SK-N-SH (cell line): ENCODE measurements around the gene CEP57L1. TPM values are rescaled to one million over a fixed set of nuclear protein-coding genes. Genes with fewer than 3 reads are reported as not detected.

ENCODE experiments used
- CTCF ChIA-PET: fragments of 300-600, 350-600 bp; formaldehyde crosslinking; extraction: SDS; loops from one replicate; lab custom pipeline; 2021; lab: Yijun Ruan, JAX
- POLR2A ChIA-PET: fragments of 350-600 bp; sonication (Branson Sonifier 250); formaldehyde crosslinking; extraction: SDS; loops from one replicate; lab custom pipeline; 2020; ENCODE audit warnings: antibody characterized with exemption, inconsistent platforms; lab: Yijun Ruan, JAX
- DNase-seq: peaks from one replicate; pipeline ENCODE4 v3.0.0; 2012
- H2AFZ ChIP-seq: fragments of 200-600 bp; sonication (generic); 2 replicates; pipeline ENCODE4 v1.8.1; 2016; ENCODE audit warnings: antibody characterized with exemption, mild to moderate bottlenecking, low read depth
- H3F3A ChIP-seq: fragments of 200-600 bp; sonication (generic); replicated peaks from 2 replicates; pipeline ENCODE3; 2016; ENCODE audit warnings: antibody characterized with exemption, mild to moderate bottlenecking; ENCODE audit not compliant: insufficient read depth
- H3K27ac ChIP-seq, 2 experiments: fragments of 200-500 bp in 1 of 2; fragments of 200-600 bp in 1 of 2; sonication (Bioruptor generic) in 1 of 2; sonication (generic), shearing (Covaris generic) in 1 of 2; 2 replicates each; pipeline versions ENCODE4 v1.5.1 to v1.6.1; 2014 to 2016; ENCODE audit warnings: low read depth in 2 of 2, inconsistent platforms in 1 of 2, low read length in 1 of 2, mild to moderate bottlenecking in 1 of 2, mixed read lengths in 1 of 2
- H3K27me3 ChIP-seq: fragments of 200-600 bp; sonication (generic), shearing (Covaris generic); 2 replicates; pipeline ENCODE4 v1.6.1; 2016; ENCODE audit warnings: mixed run types; ENCODE audit not compliant: insufficient read depth
- H3K36me3 ChIP-seq, 2 experiments: fragments of 200-500 bp in 1 of 2; fragments of 200-600 bp in 1 of 2; sonication (Bioruptor generic) in 1 of 2; sonication (generic) in 1 of 2; replicated peaks in 1 of 2; 2 replicates each; pipeline versions ENCODE3 to v1.5.1; 2014 to 2016; ENCODE audit warnings: low read length in 1 of 2, mild to moderate bottlenecking in 1 of 2; ENCODE audit not compliant: insufficient read depth in 2 of 2, control insufficient read depth in 1 of 2
- H3K4me1 ChIP-seq, 2 experiments: fragments of 200-500 bp in 1 of 2; fragments of 200-600 bp in 1 of 2; sonication (Bioruptor generic) in 1 of 2; sonication (generic), shearing (Covaris generic) in 1 of 2; 2 replicates each; pipeline versions ENCODE4 v1.5.1 to v1.6.1; 2014 to 2016; ENCODE audit warnings: low read depth in 1 of 2, low read length in 1 of 2, mixed run types in 1 of 2; ENCODE audit not compliant: insufficient read depth in 2 of 2, control insufficient read depth in 1 of 2
- H3K4me2 ChIP-seq: fragments of 200-600 bp; sonication (generic), shearing (Covaris generic); 2 replicates; pipeline ENCODE4 v1.6.1; 2017; ENCODE audit warnings: mixed run types
- H3K4me3 ChIP-seq, 2 experiments: fragments of 200-500 bp in 1 of 2; fragments of 200-600 bp in 1 of 2; sonication (Bioruptor generic) in 1 of 2; sonication (generic), shearing (Covaris generic) in 1 of 2; 2 replicates each; pipeline versions ENCODE4 v1.5.1 to v1.8.1; 2014 to 2016; ENCODE audit warnings: low read depth in 2 of 2, inconsistent platforms in 1 of 2, low read length in 1 of 2, mild to moderate bottlenecking in 1 of 2, mixed read lengths in 1 of 2, moderate library complexity in 1 of 2
- H3K79me2 ChIP-seq: fragments of 200-600 bp; sonication (generic); 2 replicates; pipeline ENCODE4 v1.8.1; 2017; ENCODE audit warnings: mild to moderate bottlenecking; ENCODE audit not compliant: insufficient read depth
- H3K9ac ChIP-seq: fragments of 200-600 bp; sonication (generic); 2 replicates; pipeline ENCODE4 v1.6.1; 2017; ENCODE audit warnings: mixed run types
- H3K9me2 ChIP-seq: fragments of 200-600 bp; sonication (generic); 2 replicates; pipeline ENCODE4 v1.6.1; 2017; ENCODE audit warnings: mixed run types
- H3K9me3 ChIP-seq: fragments of 200-600 bp; sonication (generic); 2 replicates; pipeline ENCODE4 v1.6.1; 2017; ENCODE audit warnings: mixed run types, mild to moderate bottlenecking, moderate library complexity
- H4K20me1 ChIP-seq: fragments of 200-600 bp; sonication (generic); 2 replicates; pipeline ENCODE4 v1.6.1; 2017; ENCODE audit warnings: mild to moderate bottlenecking, mixed run types; ENCODE audit not compliant: insufficient read depth
- CHD2 ChIP-seq: fragments of 150-350 bp; IDR thresholded peaks from 2 replicates; pipeline ENCODE4 v1.6.1; 2018; ENCODE audit warnings: low read length; ENCODE audit not compliant: partially characterized antibody
- EP300 ChIP-seq, 2 experiments: IDR thresholded peaks; 2 replicates each; pipeline versions ENCODE4 v1.4.0 to v1.6.1; 2012; ENCODE audit warnings: borderline replicate concordance in 1 of 2, low read depth in 1 of 2, low read length in 1 of 2
- FOSL2 ChIP-seq: IDR thresholded peaks from 2 replicates; pipeline ENCODE4 v1.4.0; 2012; ENCODE audit warnings: low read depth, mild to moderate bottlenecking, moderate library complexity, borderline replicate concordance
- GATA2 ChIP-seq: sonication (generic); formaldehyde crosslinking; IDR thresholded peaks from 2 replicates; pipeline ENCODE4 v1.5.0; 2020; ENCODE audit warnings: mild to moderate bottlenecking, missing genetic modification reagents
- IRF3 ChIP-seq: fragments of 150-350 bp; IDR thresholded peaks from 2 replicates; pipeline ENCODE4 v1.6.1; 2016; ENCODE audit warnings: mild to moderate bottlenecking, low read depth, low read length
- PBX3 ChIP-seq: IDR thresholded peaks from 2 replicates; pipeline ENCODE4; 2012
- RAD21 ChIP-seq: IDR thresholded peaks from 2 replicates; pipeline ENCODE4 v1.6.1; 2012; ENCODE audit warnings: mild to moderate bottlenecking, low read length
- SIN3A ChIP-seq: IDR thresholded peaks from 2 replicates; pipeline ENCODE4 v1.6.1; 2012; ENCODE audit warnings: low read depth, mild to moderate bottlenecking, low read length, moderate library complexity, borderline replicate concordance
- SMC3 ChIP-seq: IDR thresholded peaks from 2 replicates; pipeline ENCODE4 v1.6.1; 2012; ENCODE audit warnings: low read depth, low read length, improper control_type of control experiment
- TEAD4 ChIP-seq: IDR thresholded peaks from 2 replicates; pipeline ENCODE4 v1.4.0; 2012; ENCODE audit warnings: mild to moderate bottlenecking, borderline replicate concordance; ENCODE audit not compliant: insufficient read depth
- USF1 ChIP-seq: IDR thresholded peaks from 2 replicates; pipeline ENCODE4 v1.4.0; 2012; ENCODE audit warnings: low read depth, borderline replicate concordance
- WGBS: methylation state at CpG from one replicate; pipeline ENCODE4 v1.1.6; 2017; ENCODE audit warnings: low lambda C conversion rate; 5-methylcytosine and 5-hydroxymethylcytosine counted together
- polyA plus RNA-seq, 3 experiments: library from polyadenylated mRNA; depleted of rRNA; stranded (reverse); fragments of >200 nt; gene quantifications; 2 replicates each; pipeline ENCODE4 v1.2.3, GENCODE V29; 2012
- TF ChIP-seq, protein P1 (sequence below): IDR thresholded peaks from 2 replicates; pipeline ENCODE4 v1.4.0; 2012; ENCODE audit warnings: low read depth
- TF ChIP-seq, protein P2 (sequence below): IDR thresholded peaks from 2 replicates; pipeline ENCODE4 v1.4.0; 2012; ENCODE audit warnings: low read depth, borderline replicate concordance

Gene CEP57L1
- polyA plus RNA-seq, 1 of the 3 experiments (the other 2 are of a cell fraction) = 7.3 TPM

GRCh38 chr6:109170333-109170732 lies 75.0 kb downstream of the CEP57L1 start:
- H3K27me3 ChIP-seq = no peaks in the 10 kb centered on the region
- WGBS = 84% methylated on average over 2 of the region's 2 CpGs
- H4K20me1 ChIP-seq = no peaks in the 10 kb centered on the region
- no peak overlapping the region for H3K4me2 ChIP-seq
- H3K4me1 ChIP-seq = no peaks in the 10 kb centered on the region; a peak in 1 of 4 replicates
- no peak for DNase-seq
- no peak overlapping the region for H2AFZ ChIP-seq
- H3K27ac ChIP-seq = no peak overlapping the region
- H3K36me3 ChIP-seq = no peaks in the 10 kb centered on the region
- H3K79me2 ChIP-seq = no peaks in the 10 kb centered on the region
- no peak overlapping the region for H3K9ac ChIP-seq
- ChIA-PET CTCF (interaction anchor here (1.2 kb wide), 1 partner anchor 18 kb away, joined by 4 read pairs; no protein-coding TSS in a partner anchor), POLR2A (no interaction called here)
- TF ChIP-seq EP300 (IDR thresholded peaks at IDR 0.05; ENCODE audit: borderline replicate concordance in 1 of 2, low read depth in 1 of 2, low read length in 1 of 2) (no peak), RAD21 (no peak), SIN3A (no peak), PBX3 (no peak), CHD2 (no peak), FOSL2 (no peak), USF1 (no peak), SMC3 (no peak), TEAD4 (no peak), IRF3 (no peak), GATA2 (no peak)
- TF ChIP-seq, protein P1, sequence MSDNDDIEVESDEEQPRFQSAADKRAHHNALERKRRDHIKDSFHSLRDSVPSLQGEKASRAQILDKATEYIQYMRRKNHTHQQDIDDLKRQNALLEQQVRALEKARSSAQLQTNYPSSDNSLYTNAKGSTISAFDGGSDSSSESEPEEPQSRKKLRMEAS = no peak
- TF ChIP-seq, protein P2, sequence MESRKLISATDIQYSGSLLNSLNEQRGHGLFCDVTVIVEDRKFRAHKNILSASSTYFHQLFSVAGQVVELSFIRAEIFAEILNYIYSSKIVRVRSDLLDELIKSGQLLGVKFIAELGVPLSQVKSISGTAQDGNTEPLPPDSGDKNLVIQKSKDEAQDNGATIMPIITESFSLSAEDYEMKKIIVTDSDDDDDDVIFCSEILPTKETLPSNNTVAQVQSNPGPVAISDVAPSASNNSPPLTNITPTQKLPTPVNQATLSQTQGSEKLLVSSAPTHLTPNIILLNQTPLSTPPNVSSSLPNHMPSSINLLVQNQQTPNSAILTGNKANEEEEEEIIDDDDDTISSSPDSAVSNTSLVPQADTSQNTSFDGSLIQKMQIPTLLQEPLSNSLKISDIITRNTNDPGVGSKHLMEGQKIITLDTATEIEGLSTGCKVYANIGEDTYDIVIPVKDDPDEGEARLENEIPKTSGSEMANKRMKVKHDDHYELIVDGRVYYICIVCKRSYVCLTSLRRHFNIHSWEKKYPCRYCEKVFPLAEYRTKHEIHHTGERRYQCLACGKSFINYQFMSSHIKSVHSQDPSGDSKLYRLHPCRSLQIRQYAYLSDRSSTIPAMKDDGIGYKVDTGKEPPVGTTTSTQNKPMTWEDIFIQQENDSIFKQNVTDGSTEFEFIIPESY = no peak
- H3K9me2 ChIP-seq = no peaks in the 10 kb centered on the region
- H3K9me3 ChIP-seq = no peaks in the 10 kb centered on the region
- H3K4me3 ChIP-seq = no peak overlapping the region
- no peaks in the 10 kb centered on the region for H3F3A ChIP-seq
